Ishikawa (cell line): Measurements from ENCODE around the gene ZCCHC3.

ENCODE experiments used
- CEBPB ChIP-seq: IDR thresholded peaks from 2 replicates; pipeline ENCODE4 v1.6.1; 2012
- EP300 ChIP-seq: IDR thresholded peaks from 2 replicates; pipeline ENCODE4 v1.6.1; 2012; ENCODE audit warnings: borderline replicate concordance
- FOXM1 ChIP-seq: IDR thresholded peaks from 2 replicates; pipeline ENCODE4 v1.6.1; 2012; ENCODE audit warnings: low read depth, borderline replicate concordance
- REST ChIP-seq: IDR thresholded peaks from 2 replicates; pipeline ENCODE4 v1.6.1; 2012; ENCODE audit warnings: low read depth, mild to moderate bottlenecking

- TF ChIP-seq CEBPB, result no peak
- no peak for TF ChIP-seq FOXM1
- no peak for TF ChIP-seq EP300
- TF ChIP-seq REST, result no peak
Measured at GRCh38 chr20:312067-312466, 14.7 kb downstream of the ZCCHC3 start.
